CD4-positive, alpha-beta memory T cell (primary cell): ENCODE measurements around the gene VPREB3. TPM values are rescaled to one million over a fixed set of nuclear protein-coding genes. Genes with fewer than 3 reads are reported as not detected.

Experiments
- CTCF ChIA-PET: fragments of 350-600 bp; sonication (Branson Sonifier 250); formaldehyde crosslinking; loops from one replicate; lab custom pipeline; 2021; ENCODE audit warnings: inconsistent platforms; ENCODE audit not compliant: partially characterized antibody; lab: Charles Lee
- POLR2A ChIA-PET: fragments of 350-600 bp; sonication (Branson Sonifier 250); formaldehyde crosslinking; loops from one replicate; lab custom pipeline; 2021; ENCODE audit not compliant: partially characterized antibody; lab: Charles Lee
- DNase-seq, 5 donors: peaks; one replicate each; pipeline versions ENCODE4 v3.0.0 to v3.0.0-alpha.2; 2020 to 2022; ENCODE audit warnings: mixed read lengths in 1 of 5
- H3K27ac ChIP-seq: one replicate; pipeline ENCODE4 v1.7.0; 2013; ENCODE audit warnings: low read depth, low read length
- H3K27me3 ChIP-seq: 2 replicates; pipeline ENCODE4 v1.7.0; 2013; ENCODE audit warnings: mild to moderate bottlenecking, low read length, moderate library complexity; ENCODE audit not compliant: insufficient read depth
- H3K36me3 ChIP-seq: 2 replicates; pipeline ENCODE4 v1.7.0; 2013; ENCODE audit warnings: mild to moderate bottlenecking, low read length, moderate library complexity; ENCODE audit not compliant: insufficient read depth
- H3K4me1 ChIP-seq: 2 replicates; pipeline ENCODE4 v1.7.0; 2013; ENCODE audit warnings: mild to moderate bottlenecking, low read length, moderate library complexity; ENCODE audit not compliant: insufficient read depth
- H3K4me3 ChIP-seq, 2 donors: one replicate each; pipeline ENCODE4 v1.7.0; 2013; ENCODE audit warnings: low read length in 2 of 2, mild to moderate bottlenecking in 1 of 2
- H3K9me3 ChIP-seq, 2 donors: one replicate each; pipeline ENCODE4 v1.7.0; 2013; ENCODE audit warnings: low read length in 2 of 2, control low read depth in 1 of 2; ENCODE audit not compliant: control insufficient read depth in 1 of 2
- H3K27ac Mint-ChIP-seq, 7 donors: one replicate each; pipeline ENCODE4 v1.8.0; 2020 to 2021; ENCODE audit warnings: mixed read lengths in 7 of 7, mild to moderate bottlenecking in 6 of 7, inconsistent platforms in 3 of 7, moderate library complexity in 3 of 7
- H3K27me3 Mint-ChIP-seq, 2 donors: one replicate each; pipeline ENCODE4 v1.8.0; 2020 to 2021; ENCODE audit warnings: mixed read lengths in 2 of 2
- H3K36me3 Mint-ChIP-seq, 2 donors: one replicate each; pipeline ENCODE4 v1.8.0; 2020 to 2021; ENCODE audit warnings: mixed read lengths in 2 of 2, inconsistent platforms in 1 of 2, mild to moderate bottlenecking in 1 of 2
- H3K4me1 Mint-ChIP-seq, 4 donors: one replicate each; pipeline ENCODE4 v1.8.0; 2020 to 2021; ENCODE audit warnings: mixed read lengths in 4 of 4, mild to moderate bottlenecking in 1 of 4
- H3K4me3 Mint-ChIP-seq, 8 donors: one replicate each; pipeline ENCODE4 v1.8.0; 2020 to 2021; ENCODE audit warnings: mixed read lengths in 8 of 8, mild to moderate bottlenecking in 7 of 8, moderate library complexity in 6 of 8, inconsistent platforms in 3 of 8
- H3K9me3 Mint-ChIP-seq, 8 donors: one replicate each; pipeline ENCODE4 v1.8.0; 2020 to 2021; ENCODE audit warnings: mixed read lengths in 8 of 8, mild to moderate bottlenecking in 5 of 8, inconsistent platforms in 3 of 8, moderate library complexity in 1 of 8
- intact Hi-C: fragments of 100-400 bp; cut with micrococcal nuclease; formaldehyde crosslinking; loops from one replicate; pipeline ENCODE4 v1.15.1; 2023
- polyA plus RNA-seq, 2 donors: library from polyadenylated mRNA; unstranded; fragments of 300-500 nt; fragmentation: Illumina TruSeq; gene quantifications; one replicate each; pipeline ENCODE4 v1.2.3, GENCODE V29; 2021
- total RNA-seq, 2 experiments: library from RNA; stranded (reverse); gene quantifications; one replicate each; pipeline ENCODE4 v1.2.3, GENCODE V29; 2021

Gene VPREB3
- total and polyA plus RNA-seq, 4 experiments from 2014 or later: 1.2 to 5.5 TPM; not detected in 2

DNA sequence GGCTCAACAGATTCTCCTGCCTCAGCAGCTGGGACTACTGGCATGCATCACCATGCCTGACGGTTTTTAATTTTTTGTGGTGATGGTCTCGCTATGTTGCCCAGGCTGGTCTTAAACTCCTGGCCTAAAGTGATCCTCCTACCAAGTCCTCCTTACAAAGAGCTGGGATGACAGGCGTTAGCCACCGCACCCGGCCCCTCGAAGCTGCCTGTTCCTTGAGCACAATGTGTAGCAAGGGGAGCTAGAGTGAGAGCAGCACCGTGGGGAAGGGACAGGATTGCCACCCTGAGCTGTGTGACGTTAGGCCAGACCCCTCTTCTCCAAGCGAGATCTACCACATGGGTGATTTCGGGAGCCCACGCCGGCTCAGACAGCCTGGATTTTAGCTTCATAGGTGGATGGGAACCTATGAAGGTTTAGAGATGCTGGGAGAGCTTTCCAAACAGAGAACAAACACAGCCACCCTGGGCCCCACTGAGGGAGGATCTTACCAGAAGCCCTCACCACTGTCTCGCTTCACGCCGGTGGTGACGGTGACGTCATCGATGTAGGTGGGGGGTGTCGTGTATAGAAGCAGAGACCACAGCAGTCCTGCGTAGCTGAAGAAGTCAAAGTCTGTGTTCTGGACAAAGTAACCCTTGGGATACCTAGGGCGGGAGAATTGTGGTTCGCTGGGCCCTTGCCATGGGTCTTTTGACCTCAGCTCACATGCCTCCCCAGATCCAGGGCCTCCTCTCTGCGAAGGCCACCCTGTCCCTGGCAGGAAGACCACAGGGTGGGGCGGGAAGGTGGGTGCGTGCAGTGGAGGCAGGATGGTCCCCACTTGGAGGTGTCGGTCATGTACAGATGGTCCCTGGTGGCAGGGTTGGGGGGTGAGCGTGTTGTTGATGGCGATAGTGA is 40.3 kb downstream of the VPREB3 start:
- CTCF ChIA-PET: interaction anchor here (1.6 kb wide), 1 partner anchor 11 kb away, joined by 3 read pairs; no protein-coding TSS in a partner anchor

DNA sequence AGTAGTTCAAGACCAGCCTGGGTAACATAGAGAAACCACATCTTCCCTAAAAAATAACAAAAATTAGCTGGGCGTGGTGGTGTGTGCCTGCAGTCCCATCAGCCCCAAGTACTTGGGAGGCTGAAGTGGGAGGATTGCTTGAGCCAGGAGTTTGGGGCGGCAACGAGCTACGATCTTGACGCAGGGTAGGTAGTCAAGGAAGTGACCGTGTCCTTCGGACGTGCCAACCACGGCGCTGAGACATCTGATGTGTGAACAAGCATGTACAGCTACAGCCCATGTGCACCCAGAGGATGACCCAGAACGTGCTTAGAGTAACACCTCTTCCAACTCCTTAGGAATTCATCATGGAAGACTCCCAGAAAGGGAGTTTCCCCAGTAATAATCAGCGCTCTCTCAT is 42.0 kb downstream of the VPREB3 start:
- H3K9me3 Mint-ChIP-seq: no peaks in the 10 kb centered on the region
- Histone ChIP-seq H3K4me3 (no peak overlapping the region), H3K9me3 (no peaks in the 10 kb centered on the region), H3K4me1 (peaks cover 18% of the 10 kb centered on the region), H3K36me3 (peaks cover 57% of the 10 kb centered on the region), H3K27me3 (no peaks in the 10 kb centered on the region), H3K27ac (no peak overlapping the region)
- POLR2A ChIA-PET: interaction anchor here (5.7 kb wide), 1 partner anchor 15 kb away, joined by 31 read pairs; no protein-coding TSS in a partner anchor
- DNase-seq: no peak
- CTCF ChIA-PET: no interaction called here
- H3K27ac Mint-ChIP-seq: no peak overlapping the region
- H3K27me3 Mint-ChIP-seq: no peaks in the 10 kb centered on the region
- no peak overlapping the region for H3K4me3 Mint-ChIP-seq
- H3K4me1 Mint-ChIP-seq: peaks cover 21 to 48% (median 26%) of the 10 kb centered on the region in 4 donors
- intact Hi-C loops: no loop called here
- peaks cover 45 to 64% of the 10 kb centered on the region in 2 donors for H3K36me3 Mint-ChIP-seq

More for the DNA sequence above, 40.3 kb downstream of the VPREB3 start:
- no peaks in the 10 kb centered on the region for H3K9me3 ChIP-seq
- H3K4me1 ChIP-seq: peaks cover 21% of the 10 kb centered on the region
- intact Hi-C loops: no loop called here
- Mint-ChIP-seq H3K4me1 (peaks cover 18 to 41% (median 26%) of the 10 kb centered on the region in 4 donors), H3K4me3 (peak overlapping the region in 4 of 8 donors; percentile 33 to 66 (median 40)), H3K9me3 (no peaks in the 10 kb centered on the region), H3K27ac (peak overlapping the region in 4 of 7 donors; percentile 59 to 75 (median 72)), H3K27me3 (no peaks in the 10 kb centered on the region), H3K36me3 (peaks cover 32 to 48% of the 10 kb centered on the region in 2 donors)
- H3K27me3 ChIP-seq: no peaks in the 10 kb centered on the region
- POLR2A ChIA-PET: interaction anchor here (5.7 kb wide), 1 partner anchor 17 kb away, joined by 31 read pairs; no protein-coding TSS in a partner anchor
- peaks cover 48% of the 10 kb centered on the region for H3K36me3 ChIP-seq
- no peak overlapping the region for H3K27ac ChIP-seq
- H3K4me3 ChIP-seq: no peak overlapping the region
- DNase-seq: no peak

DNA sequence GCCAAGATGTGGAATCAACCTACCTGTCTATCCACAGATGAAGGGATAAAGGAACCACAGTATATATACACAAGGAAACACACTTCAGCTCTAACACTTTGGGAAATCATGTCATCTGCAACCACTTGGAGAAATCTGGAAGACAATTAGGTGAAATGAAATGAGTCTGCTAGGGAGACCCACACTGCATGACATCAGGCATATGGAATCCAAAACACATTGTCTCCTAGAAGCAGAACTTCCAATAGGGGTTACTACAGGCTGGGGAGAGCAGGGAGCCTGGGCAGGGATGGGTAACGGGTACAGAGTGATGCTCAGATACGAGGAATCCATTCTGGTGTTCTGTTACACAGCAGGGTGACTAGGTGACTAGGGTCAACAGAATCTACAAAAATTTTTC is 45.1 kb downstream of the VPREB3 start:
- H3K4me3 Mint-ChIP-seq: no peak overlapping the region
- CTCF ChIA-PET: no interaction called here
- no peak overlapping the region for H3K4me3 ChIP-seq
- no peaks in the 10 kb centered on the region for H3K9me3 ChIP-seq
- H3K9me3 Mint-ChIP-seq: no peaks in the 10 kb centered on the region
- H3K4me1 ChIP-seq: peaks cover 19% of the 10 kb centered on the region
- peaks cover 66 to 89% of the 10 kb centered on the region in 2 donors for H3K36me3 Mint-ChIP-seq
- H3K27ac ChIP-seq: no peak overlapping the region
- no peak for DNase-seq
- peak overlapping the region in 1 of 7 donors; percentile 12 for H3K27ac Mint-ChIP-seq
- POLR2A ChIA-PET: interaction anchor here (1.4 kb wide), 1 partner anchor 12 kb away, joined by 4 read pairs; no protein-coding TSS in a partner anchor
- intact Hi-C loops: no loop called here
- H3K27me3 Mint-ChIP-seq: no peaks in the 10 kb centered on the region
- peaks cover 73% of the 10 kb centered on the region for H3K36me3 ChIP-seq
- no peaks in the 10 kb centered on the region for H3K27me3 ChIP-seq
- H3K4me1 Mint-ChIP-seq: peaks cover 33 to 61% (median 38%) of the 10 kb centered on the region in 4 donors

- Mint-ChIP-seq H3K4me3 (no peak overlapping the region), H3K9me3 (no peaks in the 10 kb centered on the region), H3K4me1 (peaks cover 37 to 64% (median 42%) of the 10 kb centered on the region in 4 donors), H3K27me3 (no peaks in the 10 kb centered on the region), H3K36me3 (peaks cover 67 to 91% of the 10 kb centered on the region in 2 donors), H3K27ac (peak overlapping the region in 5 of 7 donors; percentile 11 to 88 (median 25))
- H3K4me3 ChIP-seq: no peak overlapping the region
- peaks cover 66% of the 10 kb centered on the region for H3K36me3 ChIP-seq
- intact Hi-C loops: no loop called here
- ChIA-PET POLR2A (interaction anchor here (1.4 kb wide), 1 partner anchor 11 kb away, joined by 4 read pairs; no protein-coding TSS in a partner anchor), CTCF (no interaction called here)
- no peak overlapping the region for H3K27ac ChIP-seq
- no peaks in the 10 kb centered on the region for H3K27me3 ChIP-seq
- H3K4me1 ChIP-seq: peaks cover 23% of the 10 kb centered on the region
- no peaks in the 10 kb centered on the region for H3K9me3 ChIP-seq
- no peak for DNase-seq
These were observed 46.0 kb downstream of the VPREB3 start for GRCh38 chr22:23708270-23708669.

DNA sequence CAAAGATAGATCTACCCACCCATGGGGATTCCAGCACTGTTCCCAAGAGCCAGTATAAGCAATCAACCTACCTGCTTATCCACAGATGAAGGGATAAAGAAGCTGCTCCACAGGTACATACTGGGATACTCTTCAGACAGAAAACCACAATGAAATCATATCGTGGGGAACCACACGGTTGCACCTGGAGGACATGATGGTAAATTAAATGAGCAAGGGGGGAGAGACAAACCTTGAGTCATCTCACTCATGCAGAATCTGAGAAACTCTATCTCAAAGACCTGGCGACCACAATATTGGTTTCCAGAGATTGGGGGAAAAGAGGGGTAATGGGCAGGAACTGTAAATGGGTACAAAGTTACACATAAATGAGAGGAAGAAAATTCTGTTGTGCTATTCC is 48.9 kb downstream of the VPREB3 start:
- H3K9me3 ChIP-seq: no peaks in the 10 kb centered on the region
- CTCF ChIA-PET: no interaction called here
- intact Hi-C loops: no loop called here
- no peaks in the 10 kb centered on the region for H3K27me3 Mint-ChIP-seq
- H3K27ac Mint-ChIP-seq: peak overlapping the region; percentile 20 to 92 (median 89)
- DNase-seq: no peak
- no peaks in the 10 kb centered on the region for H3K27me3 ChIP-seq
- peak overlapping the region; percentile 12 for H3K27ac ChIP-seq
- peaks cover 47 to 80% (median 53%) of the 10 kb centered on the region in 4 donors for H3K4me1 Mint-ChIP-seq
- peaks cover 23% of the 10 kb centered on the region for H3K4me1 ChIP-seq
- no peak overlapping the region for H3K4me3 ChIP-seq
- H3K4me3 Mint-ChIP-seq: peak overlapping the region in 6 of 8 donors; percentile 4 to 65 (median 35)
- H3K9me3 Mint-ChIP-seq: no peaks in the 10 kb centered on the region
- POLR2A ChIA-PET: interaction anchor here (0.7 to 2.2 kb wide), 2 partner anchors 9 to 12 kb away, joined by 3 to 9 read pairs; no protein-coding TSS in a partner anchor
- peaks cover 67% of the 10 kb centered on the region for H3K36me3 ChIP-seq
- peaks cover 83 to 96% of the 10 kb centered on the region in 2 donors for H3K36me3 Mint-ChIP-seq

- Histone ChIP-seq H3K4me3 (no peak overlapping the region), H3K9me3 (no peaks in the 10 kb centered on the region), H3K36me3 (peaks cover 65% of the 10 kb centered on the region), H3K27ac (peak overlapping the region; percentile 12), H3K4me1 (peaks cover 23% of the 10 kb centered on the region), H3K27me3 (no peaks in the 10 kb centered on the region)
- POLR2A ChIA-PET: interaction anchor here (0.8 kb wide), 1 partner anchor 9 kb away, joined by 3 read pairs; no protein-coding TSS in a partner anchor
- no peaks in the 10 kb centered on the region for H3K27me3 Mint-ChIP-seq
- intact Hi-C loops: no loop called here
- peak in 4 of 5 donors; percentile 18 to 39 (median 27) for DNase-seq
- H3K36me3 Mint-ChIP-seq: peaks cover 83 to 96% of the 10 kb centered on the region in 2 donors
- peak overlapping the region in 6 of 8 donors; percentile 4 to 65 (median 35) for H3K4me3 Mint-ChIP-seq
- H3K27ac Mint-ChIP-seq: peak overlapping the region; percentile 20 to 92 (median 89)
- H3K9me3 Mint-ChIP-seq: peaks cover 0 to 3% (median 0%) of the 10 kb centered on the region in 8 donors
- CTCF ChIA-PET: no interaction called here
- peaks cover 46 to 79% (median 52%) of the 10 kb centered on the region in 4 donors for H3K4me1 Mint-ChIP-seq
These were observed 49.4 kb downstream of the VPREB3 start for GRCh38 chr22:23704829-23705228.

DNA sequence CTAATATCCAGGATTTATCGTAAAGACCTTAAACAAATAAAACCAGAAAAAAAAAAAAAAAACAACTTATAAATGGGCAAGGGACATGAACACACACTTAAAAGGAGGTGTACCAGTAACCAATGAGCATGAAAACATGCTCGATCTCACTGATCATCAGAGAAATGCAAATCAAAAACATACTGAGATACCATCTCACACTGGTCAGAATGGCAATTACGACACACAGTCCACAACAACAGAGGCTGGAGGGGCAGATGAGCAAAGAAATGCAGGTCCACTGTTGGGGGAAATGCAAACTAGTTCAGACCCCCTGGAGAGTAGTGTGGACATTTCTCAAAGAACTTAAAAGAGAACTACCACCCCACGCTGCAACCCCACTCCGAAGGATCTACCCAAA is 50.2 kb downstream of the VPREB3 start:
- Histone ChIP-seq H3K27me3 (no peaks in the 10 kb centered on the region), H3K9me3 (no peaks in the 10 kb centered on the region), H3K36me3 (peaks cover 63% of the 10 kb centered on the region), H3K4me3 (no peak overlapping the region), H3K4me1 (peaks cover 23% of the 10 kb centered on the region), H3K27ac (no peak overlapping the region)
- peak overlapping the region; percentile 20 to 92 (median 77) for H3K27ac Mint-ChIP-seq
- H3K9me3 Mint-ChIP-seq: peaks cover 0 to 3% (median 0%) of the 10 kb centered on the region in 8 donors
- peaks cover 80 to 96% of the 10 kb centered on the region in 2 donors for H3K36me3 Mint-ChIP-seq
- ChIA-PET POLR2A (no interaction called here), CTCF (interaction anchor here (0.6 kb wide), 1 partner anchor 34 kb away, joined by 3 read pairs; no protein-coding TSS in a partner anchor)
- peaks cover 47 to 74% (median 50%) of the 10 kb centered on the region in 4 donors for H3K4me1 Mint-ChIP-seq
- DNase-seq: no peak
- H3K4me3 Mint-ChIP-seq: peak overlapping the region in 2 of 8 donors; percentile 8 to 46
- no peaks in the 10 kb centered on the region for H3K27me3 Mint-ChIP-seq
- intact Hi-C loops: no loop called here
